Liver (tissue), 9 donors: ENCODE measurements around the gene KIRREL1. TPM values are rescaled to one million over a fixed set of nuclear protein-coding genes. Genes with fewer than 3 reads are reported as not detected.

Experiments
- DNase-seq: peaks from one replicate; pipeline ENCODE4 v3.0.0-alpha.2; 2017; ENCODE audit warnings: low spot score
- H3K27ac ChIP-seq, 2 donors: one replicate each; pipeline ENCODE4 v1.7.0; 2013; ENCODE audit warnings: inconsistent platforms in 2 of 2, low read length in 2 of 2, control low read depth in 1 of 2, low read depth in 1 of 2, mild to moderate bottlenecking in 1 of 2
- H3K27me3 ChIP-seq, 4 donors: one replicate each; pipeline versions ENCODE4 v1.6.1 to v1.7.0; 2013; ENCODE audit warnings: low read length in 3 of 4, inconsistent platforms in 1 of 4, mild to moderate bottlenecking in 1 of 4, moderate library complexity in 1 of 4; ENCODE audit not compliant: control insufficient read depth in 4 of 4, insufficient read depth in 4 of 4
- H3K36me3 ChIP-seq, 4 donors: one replicate each; pipeline versions ENCODE4 v1.6.1 to v1.7.0; 2013; ENCODE audit warnings: low read length in 3 of 4, mild to moderate bottlenecking in 3 of 4, low read depth in 1 of 4, moderate library complexity in 1 of 4; ENCODE audit not compliant: control insufficient read depth in 4 of 4, insufficient read depth in 3 of 4
- H3K4me1 ChIP-seq, 4 donors: one replicate each; pipeline versions ENCODE4 v1.6.1 to v1.7.0; 2013; ENCODE audit warnings: low read length in 3 of 4, mild to moderate bottlenecking in 3 of 4, moderate library complexity in 1 of 4; ENCODE audit not compliant: control insufficient read depth in 4 of 4, insufficient read depth in 4 of 4
- H3K4me3 ChIP-seq, 3 donors: one replicate each; pipeline versions ENCODE4 v1.6.1 to v1.7.0; 2013; ENCODE audit warnings: low read length in 3 of 3, control low read depth in 1 of 3, low read depth in 1 of 3, mild to moderate bottlenecking in 1 of 3
- H3K9ac ChIP-seq, 2 donors: one replicate each; pipeline ENCODE4 v1.7.0; 2013; ENCODE audit warnings: low read length in 2 of 2, mild to moderate bottlenecking in 2 of 2, moderate library complexity in 2 of 2, control low read depth in 1 of 2, low read depth in 1 of 2
- H3K9me3 ChIP-seq, 4 donors: one replicate each; pipeline versions ENCODE4 v1.6.1 to v1.7.0; 2013; ENCODE audit warnings: low read length in 3 of 4; ENCODE audit not compliant: control insufficient read depth in 4 of 4
- EGR1 ChIP-seq, 2 donors: IDR thresholded peaks; 2 replicates each; pipeline ENCODE4 v1.6.1; 2016 to 2018; ENCODE audit warnings: antibody characterized with exemption in 2 of 2, low read depth in 2 of 2
- FOXA1 ChIP-seq: IDR thresholded peaks from 2 replicates; pipeline ENCODE4 v1.6.1; 2016; ENCODE audit warnings: antibody characterized with exemption
- FOXA2 ChIP-seq: IDR thresholded peaks from 2 replicates; pipeline ENCODE4 v1.6.1; 2016; ENCODE audit warnings: antibody characterized with exemption
- GABPA ChIP-seq, 2 donors: IDR thresholded peaks in 1 of 2; conservative IDR thresholded peaks in 1 of 2; 2 replicates each; pipeline ENCODE4 v1.6.1; 2016; ENCODE audit warnings: antibody characterized with exemption in 2 of 2, mild to moderate bottlenecking in 1 of 2, moderate library complexity in 1 of 2
- JUND ChIP-seq, 2 donors: IDR thresholded peaks; 2 replicates each; pipeline ENCODE4 v1.6.1; 2016; ENCODE audit warnings: antibody characterized with exemption in 2 of 2
- NR2F2 ChIP-seq: IDR thresholded peaks from 2 replicates; pipeline ENCODE4 v1.6.1; 2016; ENCODE audit warnings: antibody characterized with exemption
- RAD21 ChIP-seq, 2 donors: IDR thresholded peaks; 2 replicates each; pipeline ENCODE4 v1.6.1; 2016; ENCODE audit warnings: antibody characterized with exemption in 2 of 2, mild to moderate bottlenecking in 2 of 2
- RXRA ChIP-seq, 2 donors: IDR thresholded peaks; 2 replicates each; pipeline ENCODE4 v1.6.1; 2017 to 2018; ENCODE audit warnings: antibody characterized with exemption in 2 of 2, mild to moderate bottlenecking in 1 of 2
- SP1 ChIP-seq: IDR thresholded peaks from 2 replicates; pipeline ENCODE4 v1.6.1; 2018; ENCODE audit warnings: antibody characterized with exemption, mild to moderate bottlenecking
- TAF1 ChIP-seq: conservative IDR thresholded peaks from 2 replicates; pipeline ENCODE4 v1.6.1; 2016; ENCODE audit warnings: antibody characterized with exemption, mild to moderate bottlenecking
- YY1 ChIP-seq: IDR thresholded peaks from 2 replicates; pipeline ENCODE4 v1.6.1; 2016; ENCODE audit warnings: antibody characterized with exemption, mild to moderate bottlenecking
- WGBS: extraction: QIAGEN DNeasy Blood & Tissue Kit; methylation state at CpG from one replicate; pipeline ENCODE4 v1.1.7; 2013; 5-methylcytosine and 5-hydroxymethylcytosine counted together
- polyA plus RNA-seq, 2 donors: library from polyadenylated mRNA; stranded (reverse) in 1 of 2; unstranded in 1 of 2; fragments of 200-250 nt in 1 of 2; fragments of >200 nt in 1 of 2; fragmentation: Nextera tagmentation in 1 of 2; extraction: Ambion mirVana in 1 of 2; gene quantifications; one replicate each; pipeline versions ENCODE4 v1.2.1 to v1.2.3, GENCODE V29; 2013 to 2015
- total RNA-seq, 2 donors: library from RNA; depleted of rRNA; stranded (reverse); fragments of >200 nt; gene quantifications; one replicate each; pipeline ENCODE4 v1.2.3, GENCODE V29; 2014
- TF ChIP-seq, protein P1 (sequence below): IDR thresholded peaks from 2 replicates; pipeline ENCODE4 v1.6.1; 2016; ENCODE audit warnings: antibody characterized with exemption, mild to moderate bottlenecking
- TF ChIP-seq, protein P2 (sequence below): IDR thresholded peaks from 2 replicates; pipeline ENCODE4 v1.6.1; 2016; ENCODE audit warnings: antibody characterized with exemption
- TF ChIP-seq, protein P3 (sequence below): fragments of 150-350 bp; IDR thresholded peaks from 2 replicates; pipeline ENCODE4 v1.5.1; 2017; ENCODE audit warnings: improper control_type of control experiment, low read depth, low read length; ENCODE audit not compliant: missing input control
- donor health status: healthy.
- donor health status: healthy.
- donor health status: healthy.
- donor health status: healthy.
- donor health status: healthy.

Gene KIRREL1
- total and polyA plus RNA-seq, 4 donors = 0.82 to 6.0 (median 3.1) TPM

DNA sequence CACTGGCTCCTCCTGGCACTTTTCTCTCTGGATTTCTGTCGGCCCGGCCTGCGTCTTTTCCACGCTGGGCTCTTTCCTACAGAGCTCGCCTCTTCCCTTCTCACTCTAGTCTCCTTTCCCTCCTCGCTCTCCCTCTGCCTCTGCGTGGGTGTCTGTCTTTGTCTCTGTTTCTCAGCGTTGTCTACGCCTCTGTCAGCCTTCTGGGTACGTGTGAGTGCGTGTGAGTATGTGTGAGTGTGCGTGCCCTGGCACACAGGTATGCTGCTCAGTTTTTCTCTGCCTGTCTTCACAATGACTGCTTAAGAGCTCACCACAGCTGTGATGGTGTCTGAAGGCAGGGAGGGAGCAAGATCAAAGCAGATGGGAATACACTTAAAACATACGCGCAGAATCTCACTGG, 77.7 kb downstream of the KIRREL1 start:
- Histone ChIP-seq H3K9me3 (no peaks in the 10 kb centered on the region), H3K27me3 (no peaks in the 10 kb centered on the region), H3K4me3 (no peak overlapping the region), H3K4me1 (peaks cover 0 to 8% (median 0%) of the 10 kb centered on the region in 4 donors), H3K27ac (no peak overlapping the region), H3K36me3 (no peaks in the 10 kb centered on the region), H3K9ac (no peak overlapping the region)
- TF ChIP-seq, protein P1, sequence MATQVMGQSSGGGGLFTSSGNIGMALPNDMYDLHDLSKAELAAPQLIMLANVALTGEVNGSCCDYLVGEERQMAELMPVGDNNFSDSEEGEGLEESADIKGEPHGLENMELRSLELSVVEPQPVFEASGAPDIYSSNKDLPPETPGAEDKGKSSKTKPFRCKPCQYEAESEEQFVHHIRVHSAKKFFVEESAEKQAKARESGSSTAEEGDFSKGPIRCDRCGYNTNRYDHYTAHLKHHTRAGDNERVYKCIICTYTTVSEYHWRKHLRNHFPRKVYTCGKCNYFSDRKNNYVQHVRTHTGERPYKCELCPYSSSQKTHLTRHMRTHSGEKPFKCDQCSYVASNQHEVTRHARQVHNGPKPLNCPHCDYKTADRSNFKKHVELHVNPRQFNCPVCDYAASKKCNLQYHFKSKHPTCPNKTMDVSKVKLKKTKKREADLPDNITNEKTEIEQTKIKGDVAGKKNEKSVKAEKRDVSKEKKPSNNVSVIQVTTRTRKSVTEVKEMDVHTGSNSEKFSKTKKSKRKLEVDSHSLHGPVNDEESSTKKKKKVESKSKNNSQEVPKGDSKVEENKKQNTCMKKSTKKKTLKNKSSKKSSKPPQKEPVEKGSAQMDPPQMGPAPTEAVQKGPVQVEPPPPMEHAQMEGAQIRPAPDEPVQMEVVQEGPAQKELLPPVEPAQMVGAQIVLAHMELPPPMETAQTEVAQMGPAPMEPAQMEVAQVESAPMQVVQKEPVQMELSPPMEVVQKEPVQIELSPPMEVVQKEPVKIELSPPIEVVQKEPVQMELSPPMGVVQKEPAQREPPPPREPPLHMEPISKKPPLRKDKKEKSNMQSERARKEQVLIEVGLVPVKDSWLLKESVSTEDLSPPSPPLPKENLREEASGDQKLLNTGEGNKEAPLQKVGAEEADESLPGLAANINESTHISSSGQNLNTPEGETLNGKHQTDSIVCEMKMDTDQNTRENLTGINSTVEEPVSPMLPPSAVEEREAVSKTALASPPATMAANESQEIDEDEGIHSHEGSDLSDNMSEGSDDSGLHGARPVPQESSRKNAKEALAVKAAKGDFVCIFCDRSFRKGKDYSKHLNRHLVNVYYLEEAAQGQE = no peak
- no peak for TF ChIP-seq TAF1
- TF ChIP-seq YY1 = no peak
- no peak for TF ChIP-seq FOXA2
- TF ChIP-seq, protein P2, sequence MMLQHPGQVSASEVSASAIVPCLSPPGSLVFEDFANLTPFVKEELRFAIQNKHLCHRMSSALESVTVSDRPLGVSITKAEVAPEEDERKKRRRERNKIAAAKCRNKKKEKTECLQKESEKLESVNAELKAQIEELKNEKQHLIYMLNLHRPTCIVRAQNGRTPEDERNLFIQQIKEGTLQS = no peak
- no peak for TF ChIP-seq NR2F2
- 73% methylated on average over 14 of the region's 14 CpGs for WGBS
- no peak for DNase-seq

DNA sequence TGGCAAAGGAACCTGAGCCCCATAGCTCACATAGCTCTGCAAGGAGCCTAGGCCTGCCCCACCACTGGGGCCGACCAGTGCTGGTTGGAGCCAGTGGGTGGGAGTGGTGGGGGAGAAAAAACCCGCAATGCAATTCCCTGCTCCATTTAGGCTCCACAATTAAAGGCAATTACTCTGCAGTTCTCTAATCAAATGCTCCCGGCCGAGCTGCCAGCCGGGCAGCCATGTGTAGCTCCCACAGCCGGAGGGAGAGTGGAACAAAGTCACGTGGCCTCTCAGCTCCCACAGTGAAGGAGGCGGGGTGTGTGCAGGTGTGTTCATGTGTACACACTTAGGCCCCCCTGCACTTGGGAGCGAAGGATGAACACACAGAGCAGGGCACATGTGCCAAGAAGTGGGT, 81.6 kb downstream of the KIRREL1 start:
- Histone ChIP-seq H3K27ac (no peak overlapping the region), H3K36me3 (no peaks in the 10 kb centered on the region), H3K4me1 (peaks cover 0 to 4% (median 0%) of the 10 kb centered on the region in 4 donors), H3K9me3 (no peaks in the 10 kb centered on the region), H3K4me3 (no peak overlapping the region), H3K27me3 (no peaks in the 10 kb centered on the region), H3K9ac (no peak overlapping the region)
- 89% methylated on average over 9 of the region's 9 CpGs for WGBS
- no peak for DNase-seq
- TF ChIP-seq RAD21 (IDR thresholded peaks at IDR 0.05) (no peak), EGR1 (IDR thresholded peaks at IDR 0.05; ENCODE audit: low read depth in 2 of 2) (no peak), FOXA1 (no peak), TAF1 (no peak), NR2F2 (no peak), JUND (IDR thresholded peaks at IDR 0.05) (no peak), FOXA2 (no peak)
- TF ChIP-seq, protein P1 = no peak

DNA sequence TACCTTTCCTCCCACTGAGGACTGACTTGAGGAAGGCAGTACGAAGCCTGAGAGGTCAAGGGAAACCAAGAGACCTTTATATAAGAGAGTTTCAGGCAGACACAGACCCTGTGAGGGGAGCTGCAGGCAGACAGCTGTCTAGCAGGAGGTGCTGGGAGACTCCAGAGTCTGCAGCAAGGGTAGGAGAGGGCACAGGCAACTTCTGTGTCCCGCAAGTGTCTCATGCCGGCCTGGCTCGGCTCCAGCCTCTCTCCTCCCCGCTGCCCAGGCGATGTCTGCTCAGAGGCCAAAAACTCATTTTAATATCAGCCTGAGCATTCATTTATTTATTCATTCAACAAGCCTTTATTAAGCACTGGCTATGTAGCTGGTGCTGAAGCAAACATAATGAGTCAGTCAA, 83.0 kb downstream of the KIRREL1 start:
- no peak for DNase-seq
- WGBS = 75% methylated on average over 6 of the region's 6 CpGs
- no peak overlapping the region for H3K4me3 ChIP-seq
- no peaks in the 10 kb centered on the region for H3K36me3 ChIP-seq
- no peak overlapping the region for H3K9ac ChIP-seq
- H3K27me3 ChIP-seq = no peaks in the 10 kb centered on the region
- H3K9me3 ChIP-seq = no peaks in the 10 kb centered on the region
- peaks cover 0 to 4% (median 0%) of the 10 kb centered on the region in 4 donors for H3K4me1 ChIP-seq
- H3K27ac ChIP-seq = no peak overlapping the region
- TF ChIP-seq, protein P3, sequence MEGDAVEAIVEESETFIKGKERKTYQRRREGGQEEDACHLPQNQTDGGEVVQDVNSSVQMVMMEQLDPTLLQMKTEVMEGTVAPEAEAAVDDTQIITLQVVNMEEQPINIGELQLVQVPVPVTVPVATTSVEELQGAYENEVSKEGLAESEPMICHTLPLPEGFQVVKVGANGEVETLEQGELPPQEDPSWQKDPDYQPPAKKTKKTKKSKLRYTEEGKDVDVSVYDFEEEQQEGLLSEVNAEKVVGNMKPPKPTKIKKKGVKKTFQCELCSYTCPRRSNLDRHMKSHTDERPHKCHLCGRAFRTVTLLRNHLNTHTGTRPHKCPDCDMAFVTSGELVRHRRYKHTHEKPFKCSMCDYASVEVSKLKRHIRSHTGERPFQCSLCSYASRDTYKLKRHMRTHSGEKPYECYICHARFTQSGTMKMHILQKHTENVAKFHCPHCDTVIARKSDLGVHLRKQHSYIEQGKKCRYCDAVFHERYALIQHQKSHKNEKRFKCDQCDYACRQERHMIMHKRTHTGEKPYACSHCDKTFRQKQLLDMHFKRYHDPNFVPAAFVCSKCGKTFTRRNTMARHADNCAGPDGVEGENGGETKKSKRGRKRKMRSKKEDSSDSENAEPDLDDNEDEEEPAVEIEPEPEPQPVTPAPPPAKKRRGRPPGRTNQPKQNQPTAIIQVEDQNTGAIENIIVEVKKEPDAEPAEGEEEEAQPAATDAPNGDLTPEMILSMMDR = no peak
- TF ChIP-seq, protein P1 = no peak
- TF ChIP-seq TAF1 = no peak
- no peak for TF ChIP-seq GABPA (IDR thresholded peaks at IDR 0.05 in 1 of 2, conservative IDR thresholded peaks at IDR 0.05 in 1 of 2)
- TF ChIP-seq YY1 = no peak
- no peak for TF ChIP-seq SP1
- no peak for TF ChIP-seq FOXA1
- TF ChIP-seq EGR1 (IDR thresholded peaks at IDR 0.05; ENCODE audit: low read depth in 2 of 2) = no peak
- TF ChIP-seq RXRA (IDR thresholded peaks at IDR 0.05) = no peak
- no peak for TF ChIP-seq FOXA2
